HEK293T (cell line): Measurements from ENCODE around the gene BFSP2.

Experiments used
- CTCF ChIA-PET: fragments of 350-600 bp; formaldehyde crosslinking; extraction: SDS; loops from one replicate; lab custom pipeline; 2021; ENCODE audit warnings: antibody characterized with exemption, inconsistent platforms; lab: Yijun Ruan, JAX
- POLR2A ChIA-PET: fragments of 350-600 bp; formaldehyde crosslinking; extraction: SDS; loops from one replicate; lab custom pipeline; 2020; ENCODE audit warnings: antibody characterized with exemption, inconsistent platforms; lab: Yijun Ruan, JAX
- DNase-seq: peaks from one replicate; pipeline ENCODE4 v3.0.0; 2012; ENCODE audit warnings: mixed read lengths; ENCODE audit errors: extremely low spot score
- ARNT ChIP-seq: fragments of 450-650 bp; IDR thresholded peaks from 2 replicates; pipeline ENCODE4 v1.6.1; 2017; ENCODE audit warnings: mild to moderate bottlenecking
- BHLHE40 ChIP-seq: fragments of 450-650 bp; IDR thresholded peaks from 2 replicates; pipeline ENCODE4 v1.6.1; 2016; ENCODE audit warnings: mild to moderate bottlenecking, moderate library complexity, borderline replicate concordance
- CTBP1 ChIP-seq: fragments of 450-650 bp; IDR thresholded peaks from 2 replicates; pipeline ENCODE4 v1.6.1; 2016; ENCODE audit warnings: borderline replicate concordance
- ELF4 ChIP-seq: fragments of 450-650 bp; IDR thresholded peaks from 2 replicates; pipeline ENCODE4 v1.6.1; 2017; ENCODE audit warnings: antibody characterized with exemption
- FOXA1 ChIP-seq: fragments of 450-650 bp; IDR thresholded peaks from 2 replicates; pipeline ENCODE4 v1.6.1; 2016; ENCODE audit warnings: mild to moderate bottlenecking
- FOXK2 ChIP-seq: fragments of 450-650 bp; IDR thresholded peaks from 2 replicates; pipeline ENCODE4 v1.6.1; 2016; ENCODE audit warnings: mild to moderate bottlenecking
- FOXM1 ChIP-seq: fragments of 450-650 bp; IDR thresholded peaks from 2 replicates; pipeline ENCODE4 v1.6.1; 2017; ENCODE audit warnings: mild to moderate bottlenecking, borderline replicate concordance
- HDGF ChIP-seq: fragments of 450-650 bp; IDR thresholded peaks from 2 replicates; pipeline ENCODE4 v1.6.1; 2017; ENCODE audit warnings: antibody characterized with exemption, borderline replicate concordance
- L3MBTL2 ChIP-seq: fragments of 450-650 bp; conservative IDR thresholded peaks from 2 replicates; pipeline ENCODE4 v1.6.1; 2016; ENCODE audit warnings: mild to moderate bottlenecking
- LEF1 ChIP-seq: fragments of 450-650 bp; IDR thresholded peaks from 2 replicates; pipeline ENCODE4 v1.6.1; 2017; ENCODE audit warnings: mild to moderate bottlenecking, borderline replicate concordance
- NFRKB ChIP-seq: fragments of 450-650 bp; IDR thresholded peaks from 2 replicates; pipeline ENCODE4 v1.6.1; 2016; ENCODE audit warnings: mild to moderate bottlenecking, moderate library complexity
- PKNOX1 ChIP-seq: fragments of 450-650 bp; IDR thresholded peaks from 2 replicates; pipeline ENCODE4 v1.6.1; 2016
- SP1 ChIP-seq: fragments of 450-650 bp; IDR thresholded peaks from 2 replicates; pipeline ENCODE4 v1.6.1; 2017
- SUZ12 ChIP-seq: fragments of 450-650 bp; IDR thresholded peaks from 2 replicates; pipeline ENCODE4 v1.6.1; 2016; ENCODE audit warnings: mild to moderate bottlenecking
- TARDBP ChIP-seq: fragments of 450-650 bp; IDR thresholded peaks from 2 replicates; pipeline ENCODE4 v1.6.1; 2016
- ZNF384 ChIP-seq: fragments of 450-650 bp; IDR thresholded peaks from 2 replicates; pipeline ENCODE4 v1.6.1; 2016

The BFSP2 gene

DNA sequence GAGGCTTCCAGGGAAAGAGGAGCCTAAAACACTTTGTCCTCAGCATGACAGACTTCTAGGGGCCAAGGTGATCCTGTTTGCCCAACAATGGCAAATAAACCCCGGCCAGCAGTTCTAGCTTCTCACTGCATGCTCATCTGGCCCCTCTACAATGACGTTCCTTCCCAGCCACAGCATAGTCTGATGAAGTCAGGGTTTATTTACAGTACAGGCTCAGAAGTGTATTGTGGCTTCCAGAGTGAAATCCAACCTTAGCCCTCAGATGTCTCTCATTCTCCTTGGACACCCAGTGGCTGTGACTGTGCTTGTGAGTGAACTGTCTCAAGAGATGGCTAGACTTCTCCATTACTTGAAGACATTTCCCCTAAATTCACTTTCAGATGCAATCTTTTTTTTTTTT is 40.8 kb downstream of the BFSP2 start:
- CTCF ChIA-PET = no interaction called here
- POLR2A ChIA-PET = no interaction called here
- no peak for DNase-seq
- TF ChIP-seq L3MBTL2 (no peak), ARNT (no peak), NFRKB (no peak), FOXA1 (no peak), CTBP1 (no peak)

DNA sequence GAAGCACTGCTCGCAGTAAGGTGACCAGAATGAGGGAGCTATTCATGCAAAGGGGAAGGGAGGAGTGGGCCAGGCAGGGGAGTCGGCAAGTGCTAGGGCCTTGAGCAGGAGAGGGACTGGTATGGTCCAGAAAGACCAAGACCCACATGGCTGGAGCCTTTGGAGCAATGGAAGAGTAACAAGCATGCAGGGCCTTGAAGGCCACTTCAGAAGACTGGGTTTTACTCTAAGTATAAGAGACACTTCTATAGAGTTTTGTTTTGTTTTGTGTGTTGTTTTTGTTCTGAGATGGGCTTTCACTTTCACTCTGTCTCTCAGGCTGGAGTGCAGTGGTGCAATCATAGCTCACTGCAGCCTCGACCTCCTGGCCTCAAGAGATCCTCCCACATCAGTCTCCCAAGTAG is 42.0 kb downstream of the BFSP2 start:
- CTCF ChIA-PET = no interaction called here
- POLR2A ChIA-PET = no interaction called here
- no peak for DNase-seq
- TF ChIP-seq SP1 (no peak), PKNOX1 (no peak), HDGF (no peak), FOXM1 (no peak), BHLHE40 (no peak), CTBP1 (no peak), LEF1 (no peak), ELF4 (no peak), TARDBP (no peak), ARNT (no peak), FOXA1 (no peak), FOXK2 (no peak), SUZ12 (no peak), ZNF384 (no peak)

- CTCF ChIA-PET = no interaction called here
- TF ChIP-seq FOXA1 = no peak
- no peak for TF ChIP-seq TARDBP
- TF ChIP-seq SUZ12 = no peak
- no peak for TF ChIP-seq ZNF384
- TF ChIP-seq PKNOX1 = no peak
- TF ChIP-seq ARNT = no peak
- no peak for TF ChIP-seq ELF4
- TF ChIP-seq BHLHE40 = no peak
- TF ChIP-seq HDGF = no peak
- TF ChIP-seq NFRKB = no peak
- TF ChIP-seq FOXK2 = no peak
- no peak for TF ChIP-seq SP1
- TF ChIP-seq L3MBTL2 = no peak
- TF ChIP-seq CTBP1 = no peak
- no peak for TF ChIP-seq FOXM1
- TF ChIP-seq LEF1 = no peak
- DNase-seq = no peak
- POLR2A ChIA-PET = no interaction called here
Measured at GRCh38 chr3:133442518-133442917, 42.7 kb downstream of the BFSP2 start.

DNA sequence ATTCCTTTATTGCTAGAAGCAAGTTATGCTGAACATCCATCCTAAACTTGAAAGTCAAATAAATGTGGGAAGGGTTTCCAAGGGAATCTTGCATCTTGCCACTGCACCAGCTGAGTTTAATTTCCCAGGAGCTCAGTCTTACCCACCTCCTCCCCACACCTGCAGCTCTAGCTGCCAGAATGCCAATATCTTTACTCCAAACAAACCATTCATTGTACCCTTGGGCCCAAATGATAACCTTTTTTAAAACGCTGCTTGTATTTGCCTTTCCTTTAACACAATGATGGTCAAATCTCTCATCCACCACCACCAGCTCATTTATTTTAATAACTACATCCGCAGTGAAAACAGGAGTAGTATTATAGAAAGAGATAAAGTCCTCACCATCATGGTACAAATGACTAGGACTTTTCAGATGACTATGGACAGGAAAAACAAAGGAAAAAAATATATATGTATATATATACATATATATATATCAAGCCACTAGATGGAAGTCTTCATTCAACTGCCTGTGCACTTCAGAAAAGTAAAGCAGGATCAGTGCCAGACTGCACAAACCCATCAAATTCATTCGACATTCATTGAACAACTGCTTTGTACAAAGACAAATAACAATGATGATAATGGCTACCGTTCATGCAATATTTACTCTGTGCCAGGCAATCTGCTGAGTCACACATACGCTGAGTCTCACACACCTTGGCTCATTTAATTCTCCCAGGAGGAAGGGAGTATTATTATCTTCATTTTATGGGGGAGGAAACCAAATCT is 44.0 kb downstream of the BFSP2 start:
- TF ChIP-seq BHLHE40 (no peak), SUZ12 (no peak), FOXM1 (no peak), FOXK2 (no peak), CTBP1 (no peak), TARDBP (no peak), PKNOX1 (no peak), NFRKB (no peak), ARNT (no peak), SP1 (no peak), HDGF (no peak), LEF1 (no peak), L3MBTL2 (no peak), FOXA1 (no peak), ZNF384 (no peak), ELF4 (no peak)
- ChIA-PET POLR2A (no interaction called here), CTCF (no interaction called here)
- no peak for DNase-seq

DNA sequence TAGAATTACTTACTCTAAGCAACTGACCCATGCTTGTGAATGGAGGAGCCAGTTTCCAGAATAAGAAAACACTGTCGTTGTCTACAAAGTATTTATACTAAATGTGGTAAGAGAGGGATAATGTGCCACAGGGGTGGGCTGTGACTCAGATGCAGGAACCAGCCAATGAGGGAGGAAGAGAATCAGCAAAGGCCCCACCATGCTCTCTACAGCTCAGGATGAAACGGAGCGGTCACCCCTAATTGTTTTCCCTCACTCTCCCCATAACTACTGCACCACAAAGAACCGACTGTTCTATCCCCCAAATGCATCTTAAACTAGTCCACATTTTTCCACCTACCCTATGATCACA is 44.5 kb downstream of the BFSP2 start:
- ChIA-PET CTCF (no interaction called here), POLR2A (no interaction called here)
- TF ChIP-seq ZNF384 = no peak
- TF ChIP-seq BHLHE40 = no peak
- TF ChIP-seq ELF4 = no peak
- no peak for TF ChIP-seq FOXK2
- no peak for DNase-seq

- TF ChIP-seq ELF4 = no peak
- ChIA-PET POLR2A (no interaction called here), CTCF (no interaction called here)
- no peak for DNase-seq
Measured at GRCh38 chr3:133445108-133445507, 45.3 kb downstream of the BFSP2 start.
